Measurements from ENCODE around the gene PUS10.
"Not testable (repeated sequence)": the region's sequence is repeated elsewhere in the genome, so short reads cannot be mapped to it uniquely, and the experiment has no call there.

The PUS10 gene

DNA sequence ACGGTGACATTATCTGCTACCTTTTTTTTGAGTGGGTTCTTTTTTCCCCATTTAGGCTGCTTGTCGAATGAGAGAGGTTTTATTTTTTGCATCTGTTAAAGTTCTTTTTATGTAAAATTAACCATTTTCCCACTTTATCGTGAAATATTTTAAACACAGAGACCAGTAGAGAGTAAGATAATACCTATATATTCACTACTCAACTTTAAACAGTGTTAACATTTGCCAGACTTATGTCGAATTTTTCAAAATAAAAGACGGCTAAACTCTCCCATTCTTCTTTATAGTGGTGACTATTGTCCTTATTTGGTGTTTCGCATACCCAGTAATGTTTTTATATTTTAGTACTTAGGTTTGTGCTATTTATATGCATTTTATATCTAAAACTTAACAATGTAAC lies 743 bp upstream of the PUS10 start:
- no peak for DNase-seq (ENCODE audit: low read depth)
- TF ChIP-seq, protein P1, sequence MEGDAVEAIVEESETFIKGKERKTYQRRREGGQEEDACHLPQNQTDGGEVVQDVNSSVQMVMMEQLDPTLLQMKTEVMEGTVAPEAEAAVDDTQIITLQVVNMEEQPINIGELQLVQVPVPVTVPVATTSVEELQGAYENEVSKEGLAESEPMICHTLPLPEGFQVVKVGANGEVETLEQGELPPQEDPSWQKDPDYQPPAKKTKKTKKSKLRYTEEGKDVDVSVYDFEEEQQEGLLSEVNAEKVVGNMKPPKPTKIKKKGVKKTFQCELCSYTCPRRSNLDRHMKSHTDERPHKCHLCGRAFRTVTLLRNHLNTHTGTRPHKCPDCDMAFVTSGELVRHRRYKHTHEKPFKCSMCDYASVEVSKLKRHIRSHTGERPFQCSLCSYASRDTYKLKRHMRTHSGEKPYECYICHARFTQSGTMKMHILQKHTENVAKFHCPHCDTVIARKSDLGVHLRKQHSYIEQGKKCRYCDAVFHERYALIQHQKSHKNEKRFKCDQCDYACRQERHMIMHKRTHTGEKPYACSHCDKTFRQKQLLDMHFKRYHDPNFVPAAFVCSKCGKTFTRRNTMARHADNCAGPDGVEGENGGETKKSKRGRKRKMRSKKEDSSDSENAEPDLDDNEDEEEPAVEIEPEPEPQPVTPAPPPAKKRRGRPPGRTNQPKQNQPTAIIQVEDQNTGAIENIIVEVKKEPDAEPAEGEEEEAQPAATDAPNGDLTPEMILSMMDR (IDR thresholded peaks at IDR 0.05; ENCODE audit: insufficient read depth, low read depth, low read length, missing control alignments): no peak
- peak overlapping the region; percentile 94 for H3K4me3 ChIP-seq (ENCODE audit: low read depth, low read length)

DNA sequence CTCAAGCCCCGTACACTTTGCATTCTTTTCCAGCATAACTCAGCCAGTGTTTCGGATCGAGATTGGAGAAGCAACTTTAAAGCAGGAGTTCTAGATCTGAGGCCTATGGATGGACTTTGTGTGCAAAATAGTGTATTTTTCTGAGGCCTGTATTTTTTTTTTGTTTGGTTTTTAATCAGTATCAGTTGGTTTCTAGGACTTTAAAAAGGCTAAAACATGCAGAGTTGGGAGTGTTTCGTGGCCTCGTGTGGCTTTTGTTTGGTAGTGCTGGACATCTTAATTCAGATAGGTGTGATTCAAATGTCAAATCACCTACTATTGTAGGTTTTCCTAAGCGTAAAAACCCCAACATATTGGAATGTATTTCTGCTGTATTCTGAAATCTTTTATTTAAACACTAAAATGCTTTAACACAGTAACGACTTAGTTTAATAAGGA lies 282 bp upstream of the PUS10 start:
- DNase-seq (ENCODE audit: low read depth): no peak
- peak overlapping the region; percentile 94 for H3K4me3 ChIP-seq (ENCODE audit: low read depth, low read length)
- TF ChIP-seq, protein P1 (IDR thresholded peaks at IDR 0.05; ENCODE audit: insufficient read depth, low read depth, low read length, missing control alignments): no peak

DNA sequence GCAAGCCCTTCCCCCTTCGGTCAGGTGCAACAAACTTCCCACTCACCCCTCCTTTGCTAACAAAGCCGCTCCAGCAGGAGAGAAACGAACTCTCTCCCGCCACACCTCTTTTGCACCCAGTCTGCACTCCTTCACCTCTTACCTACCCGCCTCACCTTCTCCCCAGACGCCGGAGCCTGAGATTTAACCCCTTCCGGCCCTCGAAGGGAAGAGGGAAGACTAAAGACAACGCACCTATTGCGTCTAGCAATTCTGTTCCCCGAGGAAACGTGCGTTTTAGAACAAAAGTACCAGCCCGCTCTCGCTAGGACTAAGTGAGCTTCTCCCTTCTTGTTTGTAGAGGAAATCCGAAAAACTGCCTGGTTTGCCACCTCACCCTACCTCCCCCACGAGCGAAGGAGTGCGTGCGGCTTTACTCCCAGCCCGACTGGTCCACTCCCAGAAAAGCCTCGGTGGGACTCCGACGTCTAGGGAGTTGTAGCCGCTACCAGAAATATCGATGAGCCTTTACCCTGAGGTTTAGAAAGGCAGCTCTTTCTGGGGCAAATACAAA lies 976 bp downstream of the PUS10 start:
- TF ChIP-seq, protein P1 (IDR thresholded peaks at IDR 0.05; ENCODE audit: insufficient read depth, low read depth, low read length, missing control alignments): no peak
- peak; percentile 87 for DNase-seq (ENCODE audit: low read depth)
- H3K4me3 ChIP-seq (ENCODE audit: low read depth, low read length): peak overlapping the region; percentile 94

DNA sequence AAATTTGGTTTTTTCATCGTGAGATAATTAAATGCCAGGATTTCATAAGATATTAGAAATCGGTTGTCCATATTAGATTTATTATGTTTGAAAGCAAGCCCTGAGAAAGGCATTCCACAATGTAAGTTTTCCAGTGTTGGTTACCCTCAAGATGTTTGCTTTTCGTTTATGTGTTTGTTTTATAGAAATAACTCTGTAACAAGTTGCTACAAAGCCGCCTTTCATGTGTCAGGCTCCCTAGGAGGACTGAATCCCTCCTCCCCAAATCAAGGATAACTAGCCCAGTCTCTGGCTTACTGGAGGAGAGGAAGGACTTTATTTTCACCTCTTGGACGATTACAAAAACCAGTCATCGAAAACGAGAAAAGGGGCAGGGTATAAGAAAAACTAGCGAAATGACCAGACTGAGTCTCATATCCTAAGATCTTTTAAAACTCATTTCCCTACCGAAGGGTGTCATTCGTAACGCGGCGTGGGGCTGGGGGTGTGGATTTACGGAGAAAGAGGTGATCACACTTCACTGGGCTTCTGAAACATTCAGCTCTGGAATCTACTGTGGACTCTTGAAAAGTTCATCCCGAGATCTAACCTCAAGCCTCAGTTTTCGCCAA lies 1.6 kb downstream of the PUS10 start:
- TF ChIP-seq, protein P1 (IDR thresholded peaks at IDR 0.05; ENCODE audit: insufficient read depth, low read depth, low read length, missing control alignments): no peak
- DNase-seq (ENCODE audit: low read depth): peak; percentile 61
- H3K4me3 ChIP-seq (ENCODE audit: low read depth, low read length): peak overlapping the region; percentile 94

DNA sequence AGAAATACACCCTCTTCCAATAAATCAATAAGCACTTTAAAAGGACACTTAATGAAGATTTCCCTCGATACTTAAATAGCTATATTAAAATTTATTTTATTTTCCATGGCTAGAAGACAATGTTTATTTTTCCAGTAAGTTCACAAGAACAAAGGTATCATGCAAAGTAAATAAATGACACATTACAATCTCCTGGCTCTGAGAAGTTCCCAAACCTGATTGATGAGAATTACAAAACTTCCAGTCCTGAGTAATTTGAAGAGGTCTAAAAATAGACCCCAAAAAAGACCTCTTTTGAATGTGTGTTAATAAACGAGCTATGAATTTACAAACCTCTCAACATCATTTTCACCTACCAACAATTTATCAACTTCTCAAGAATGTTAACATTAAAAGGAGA lies 2.1 kb downstream of the PUS10 start:
- TF ChIP-seq, protein P1 (IDR thresholded peaks at IDR 0.05; ENCODE audit: insufficient read depth, low read depth, low read length, missing control alignments): no peak
- H3K4me3 ChIP-seq (ENCODE audit: low read depth, low read length): peak overlapping the region; percentile 94
- DNase-seq (ENCODE audit: low read depth): no peak

DNA sequence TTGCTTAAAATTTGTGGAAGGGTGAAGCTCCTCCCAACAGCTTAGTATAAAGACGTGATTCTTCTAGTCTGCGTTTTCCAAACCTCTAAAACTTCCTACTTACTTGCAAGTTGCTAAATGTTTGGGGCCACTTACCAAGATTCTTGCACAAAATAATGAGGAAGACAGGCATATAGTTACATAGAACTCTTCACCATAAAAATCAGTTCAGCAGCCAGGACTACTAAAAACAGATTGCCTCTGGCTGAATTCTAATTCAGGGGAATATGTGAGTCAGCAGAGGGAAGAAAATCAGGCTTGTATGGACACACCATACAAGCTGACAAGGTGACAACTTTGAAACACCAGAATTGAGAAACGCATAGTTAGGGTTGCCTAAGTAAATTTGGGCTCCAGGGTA lies 3.3 kb downstream of the PUS10 start:
- H3K4me3 ChIP-seq (ENCODE audit: low read depth, low read length): no peak overlapping the region
- TF ChIP-seq, protein P1 (IDR thresholded peaks at IDR 0.05; ENCODE audit: insufficient read depth, low read depth, low read length, missing control alignments): no peak
- no peak for DNase-seq (ENCODE audit: low read depth)

DNA sequence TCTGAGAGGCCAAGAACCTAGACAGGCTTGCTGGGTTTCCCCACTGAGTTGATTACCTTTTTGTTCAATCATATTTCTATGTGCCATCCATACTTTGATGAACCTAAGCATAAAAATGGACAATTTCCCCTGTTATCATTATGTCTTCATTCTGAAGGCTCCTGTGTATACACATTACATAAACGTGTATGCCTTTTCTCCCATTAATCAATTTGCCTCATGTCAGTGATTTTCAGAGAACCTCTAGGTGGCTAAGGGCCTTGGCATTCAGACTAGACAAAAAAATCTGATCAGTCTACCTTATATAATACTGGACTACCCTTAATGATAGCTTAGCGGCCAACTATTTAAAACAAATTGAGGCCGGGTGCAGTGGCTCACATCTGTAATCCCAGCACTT lies 4.7 kb downstream of the PUS10 start:
- TF ChIP-seq, protein P1 (IDR thresholded peaks at IDR 0.05; ENCODE audit: insufficient read depth, low read depth, low read length, missing control alignments): no peak
- no peak for DNase-seq (ENCODE audit: low read depth)
- H3K4me3 ChIP-seq (ENCODE audit: low read depth, low read length): no peak overlapping the region

DNA sequence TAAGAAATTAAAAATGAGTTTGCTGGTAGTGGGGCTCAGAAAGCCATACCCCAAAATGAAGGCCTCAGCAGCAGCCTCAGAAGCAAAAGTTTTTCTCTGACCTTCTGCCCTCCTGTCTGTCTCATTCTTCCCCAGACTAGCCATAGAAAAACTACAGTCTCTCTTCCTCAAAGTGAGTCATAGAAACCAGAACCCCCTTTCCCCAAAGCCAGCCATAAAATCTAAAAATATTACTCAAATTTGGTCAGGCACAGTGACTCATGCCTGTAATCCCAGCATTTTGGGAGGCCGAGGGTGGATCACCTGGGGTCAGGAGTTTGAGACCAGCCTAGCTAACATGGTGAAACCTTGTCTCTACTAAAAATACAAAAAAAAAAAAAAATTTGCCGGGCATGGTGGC lies 5.8 kb downstream of the PUS10 start:
- peak; percentile 18 for DNase-seq (ENCODE audit: low read depth)
- H3K4me3 ChIP-seq (ENCODE audit: low read depth, low read length): not testable (repeated sequence)
